ENCODE measurements around the gene NDUFB8. TPM values are rescaled to one million over a fixed set of nuclear protein-coding genes. Genes with fewer than 3 reads are reported as not detected.

NDUFB8 gene
- total and polyA plus RNA-seq, 8 donors = 33.0 to 362 (median 138) TPM

- 74 to 82% (median 76%) methylated on average over 8 of the region's 8 CpGs for WGBS, 5 donors
- H3K4me3 ChIP-seq = no peak overlapping the region
- peaks cover 0 to 24% (median 15%) of the 10 kb centered on the region in 3 donors for H3K27me3 ChIP-seq
- intact Hi-C loops (cut with DNase I; ENCODE audit: low total_unique reads) = no loop called here
- H3K9me3 ChIP-seq = no peaks in the 10 kb centered on the region
- peaks cover 19 to 53% (median 40%) of the 10 kb centered on the region in 4 donors for H3K36me3 ChIP-seq
- H3K4me1 ChIP-seq = peaks cover 14 to 23% (median 17%) of the 10 kb centered on the region in 4 donors
- no peak for TF ChIP-seq POLR2A (IDR thresholded peaks at IDR 0.05)
- no peak for TF ChIP-seq EP300 (IDR thresholded peaks at IDR 0.05)
- DNase-seq = no peak
- no peak overlapping the region for H3K27ac ChIP-seq
Observed at GRCh38 chr10:100485366-100485765, 44.3 kb downstream of the NDUFB8 start.

GRCh38 chr10:100483876-100484666 lies 45.6 kb downstream of the NDUFB8 start:
- intact Hi-C loops (cut with DNase I; ENCODE audit: low total_unique reads) = no loop called here
- 82 to 92% (median 87%) methylated on average over 5 of the region's 5 CpGs for WGBS, 5 donors
- Histone ChIP-seq H3K4me1 (peaks cover 14 to 23% (median 17%) of the 10 kb centered on the region in 4 donors), H3K9me3 (no peaks in the 10 kb centered on the region), H3K27me3 (peaks cover 0 to 37% (median 27%) of the 10 kb centered on the region in 3 donors), H3K4me3 (no peak overlapping the region), H3K36me3 (peaks cover 16 to 40% (median 27%) of the 10 kb centered on the region in 4 donors), H3K27ac (no peak overlapping the region)
- no peak for TF ChIP-seq POLR2AphosphoS5 (IDR thresholded peaks at IDR 0.05)
- TF ChIP-seq EP300 (IDR thresholded peaks at IDR 0.05) = no peak
- TF ChIP-seq CTCF (IDR thresholded peaks at IDR 0.05) = no peak
- TF ChIP-seq POLR2A (IDR thresholded peaks at IDR 0.05) = no peak
- DNase-seq = no peak

GRCh38 chr10:100482834-100483185 lies 46.9 kb downstream of the NDUFB8 start:
- H3K4me1 ChIP-seq = peaks cover 14 to 23% (median 17%) of the 10 kb centered on the region in 4 donors
- H3K36me3 ChIP-seq = peaks cover 8 to 28% (median 14%) of the 10 kb centered on the region in 4 donors
- WGBS, 5 donors = 19 to 32% (median 27%) methylated on average over 5 of the region's 5 CpGs
- TF ChIP-seq POLR2AphosphoS5 (IDR thresholded peaks at IDR 0.05) (no peak), POLR2A (IDR thresholded peaks at IDR 0.05) (no peak), CTCF (IDR thresholded peaks at IDR 0.05) (no peak), EP300 (IDR thresholded peaks at IDR 0.05) (no peak)
- peaks cover 0 to 48% (median 32%) of the 10 kb centered on the region in 3 donors for H3K27me3 ChIP-seq
- peak overlapping the region in 1 of 5 donors; percentile 49 for H3K27ac ChIP-seq
- intact Hi-C loops (cut with DNase I; ENCODE audit: low total_unique reads) = no loop called here
- H3K4me3 ChIP-seq = peak overlapping the region; percentile 43 to 67 (median 48)
- H3K9me3 ChIP-seq = no peaks in the 10 kb centered on the region
- DNase-seq = no peak

GRCh38 chr10:100482181-100482833 lies 47.4 kb downstream of the NDUFB8 start:
- peaks cover 0 to 51% (median 32%) of the 10 kb centered on the region in 3 donors for H3K27me3 ChIP-seq
- peaks cover 3 to 22% (median 9%) of the 10 kb centered on the region in 4 donors for H3K36me3 ChIP-seq
- WGBS, 5 donors = 0 to 1% (median 0%) methylated on average over 9 to 59 of the region's 59 CpGs
- H3K4me3 ChIP-seq = peak overlapping the region; percentile 43 to 67 (median 48)
- H3K4me1 ChIP-seq = peaks cover 14 to 23% (median 17%) of the 10 kb centered on the region in 4 donors
- intact Hi-C loops (cut with DNase I; ENCODE audit: low total_unique reads) = no loop called here
- H3K27ac ChIP-seq = peak overlapping the region in 2 of 5 donors; percentile 9 to 49
- TF ChIP-seq POLR2A (IDR thresholded peaks at IDR 0.05) (no peak), EP300 (IDR thresholded peaks at IDR 0.05) (no peak), CTCF (IDR thresholded peaks at IDR 0.05) (peak in 5 of 7 experiments; percentile 37 to 75 (median 70)), POLR2AphosphoS5 (IDR thresholded peaks at IDR 0.05) (peak in 1 of 3 donors; percentile 36)
- H3K9me3 ChIP-seq = no peaks in the 10 kb centered on the region
- peak; percentile 74 to 93 for DNase-seq
